ENCODE data around the gene RALGAPA1. TPM values are rescaled to one million over a fixed set of nuclear protein-coding genes. Genes with fewer than 3 reads are reported as not detected.

RALGAPA1 gene
- polyA plus RNA-seq, 1 donor from 2014 or later = 73.3 TPM

- Histone ChIP-seq H3K4me3 (ENCODE audit: low read length) (no peak overlapping the region), H3K27ac (ENCODE audit: low read length) (no peak overlapping the region), H3F3A (ENCODE audit: insufficient read depth, low read length, poor library complexity, severe bottlenecking) (no peaks in the 10 kb centered on the region), H3K9ac (ENCODE audit: low read length) (no peak overlapping the region), H3K9me2 (ENCODE audit: insufficient read depth, low read length) (no peaks in the 10 kb centered on the region), H3K79me2 (replicated peaks; ENCODE audit: insufficient read depth, low read length) (no peaks in the 10 kb centered on the region), H2AFZ (ENCODE audit: low read depth, low read length) (no peak overlapping the region), H4K20me1 (ENCODE audit: insufficient read depth) (no peaks in the 10 kb centered on the region), H3K4me2 (ENCODE audit: low read length) (no peak overlapping the region), H3K27me3 (ENCODE audit: insufficient read depth, low read depth, low read length) (no peaks in the 10 kb centered on the region), H3K9me3 (ENCODE audit: low read length) (no peaks in the 10 kb centered on the region), H3K36me3 (ENCODE audit: insufficient read depth, low read length) (no peaks in the 10 kb centered on the region)
- TF ChIP-seq, protein P1, sequence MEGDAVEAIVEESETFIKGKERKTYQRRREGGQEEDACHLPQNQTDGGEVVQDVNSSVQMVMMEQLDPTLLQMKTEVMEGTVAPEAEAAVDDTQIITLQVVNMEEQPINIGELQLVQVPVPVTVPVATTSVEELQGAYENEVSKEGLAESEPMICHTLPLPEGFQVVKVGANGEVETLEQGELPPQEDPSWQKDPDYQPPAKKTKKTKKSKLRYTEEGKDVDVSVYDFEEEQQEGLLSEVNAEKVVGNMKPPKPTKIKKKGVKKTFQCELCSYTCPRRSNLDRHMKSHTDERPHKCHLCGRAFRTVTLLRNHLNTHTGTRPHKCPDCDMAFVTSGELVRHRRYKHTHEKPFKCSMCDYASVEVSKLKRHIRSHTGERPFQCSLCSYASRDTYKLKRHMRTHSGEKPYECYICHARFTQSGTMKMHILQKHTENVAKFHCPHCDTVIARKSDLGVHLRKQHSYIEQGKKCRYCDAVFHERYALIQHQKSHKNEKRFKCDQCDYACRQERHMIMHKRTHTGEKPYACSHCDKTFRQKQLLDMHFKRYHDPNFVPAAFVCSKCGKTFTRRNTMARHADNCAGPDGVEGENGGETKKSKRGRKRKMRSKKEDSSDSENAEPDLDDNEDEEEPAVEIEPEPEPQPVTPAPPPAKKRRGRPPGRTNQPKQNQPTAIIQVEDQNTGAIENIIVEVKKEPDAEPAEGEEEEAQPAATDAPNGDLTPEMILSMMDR (IDR thresholded peaks at IDR 0.05; ENCODE audit: poor library complexity, severe bottlenecking) = no peak
- TF ChIP-seq, protein P2, sequence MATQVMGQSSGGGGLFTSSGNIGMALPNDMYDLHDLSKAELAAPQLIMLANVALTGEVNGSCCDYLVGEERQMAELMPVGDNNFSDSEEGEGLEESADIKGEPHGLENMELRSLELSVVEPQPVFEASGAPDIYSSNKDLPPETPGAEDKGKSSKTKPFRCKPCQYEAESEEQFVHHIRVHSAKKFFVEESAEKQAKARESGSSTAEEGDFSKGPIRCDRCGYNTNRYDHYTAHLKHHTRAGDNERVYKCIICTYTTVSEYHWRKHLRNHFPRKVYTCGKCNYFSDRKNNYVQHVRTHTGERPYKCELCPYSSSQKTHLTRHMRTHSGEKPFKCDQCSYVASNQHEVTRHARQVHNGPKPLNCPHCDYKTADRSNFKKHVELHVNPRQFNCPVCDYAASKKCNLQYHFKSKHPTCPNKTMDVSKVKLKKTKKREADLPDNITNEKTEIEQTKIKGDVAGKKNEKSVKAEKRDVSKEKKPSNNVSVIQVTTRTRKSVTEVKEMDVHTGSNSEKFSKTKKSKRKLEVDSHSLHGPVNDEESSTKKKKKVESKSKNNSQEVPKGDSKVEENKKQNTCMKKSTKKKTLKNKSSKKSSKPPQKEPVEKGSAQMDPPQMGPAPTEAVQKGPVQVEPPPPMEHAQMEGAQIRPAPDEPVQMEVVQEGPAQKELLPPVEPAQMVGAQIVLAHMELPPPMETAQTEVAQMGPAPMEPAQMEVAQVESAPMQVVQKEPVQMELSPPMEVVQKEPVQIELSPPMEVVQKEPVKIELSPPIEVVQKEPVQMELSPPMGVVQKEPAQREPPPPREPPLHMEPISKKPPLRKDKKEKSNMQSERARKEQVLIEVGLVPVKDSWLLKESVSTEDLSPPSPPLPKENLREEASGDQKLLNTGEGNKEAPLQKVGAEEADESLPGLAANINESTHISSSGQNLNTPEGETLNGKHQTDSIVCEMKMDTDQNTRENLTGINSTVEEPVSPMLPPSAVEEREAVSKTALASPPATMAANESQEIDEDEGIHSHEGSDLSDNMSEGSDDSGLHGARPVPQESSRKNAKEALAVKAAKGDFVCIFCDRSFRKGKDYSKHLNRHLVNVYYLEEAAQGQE (IDR thresholded peaks at IDR 0.05; ENCODE audit: borderline replicate concordance) = no peak
- TF ChIP-seq POLR2AphosphoS5 (IDR thresholded peaks at IDR 0.05) = no peak
Measured at GRCh38 chr14:35565871-35566464, 243.1 kb downstream of the RALGAPA1 start.

DNA sequence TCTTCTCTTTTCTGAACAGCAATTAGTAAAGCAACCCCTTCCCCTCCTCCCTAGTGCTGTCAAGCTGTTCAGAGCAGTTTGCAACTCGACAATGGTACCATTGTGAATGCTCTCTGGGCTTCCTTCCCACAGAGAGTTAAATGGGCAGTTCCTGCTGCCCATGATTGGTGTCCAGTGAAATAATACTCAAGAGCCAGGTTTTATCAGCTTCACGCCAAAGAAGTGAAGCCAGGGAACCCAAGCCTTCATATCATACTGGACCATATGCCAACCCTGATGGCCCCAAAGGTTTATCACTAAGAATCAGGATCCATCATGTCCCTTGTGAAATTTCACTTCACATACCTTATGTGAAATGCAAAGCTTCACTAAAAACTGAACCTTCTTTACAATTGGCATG is 250.4 kb downstream of the RALGAPA1 start:
- Histone ChIP-seq H3K27me3 (ENCODE audit: insufficient read depth, low read depth, low read length) (no peaks in the 10 kb centered on the region), H3K9me2 (ENCODE audit: insufficient read depth, low read length) (no peaks in the 10 kb centered on the region), H3K9me3 (ENCODE audit: low read length) (no peaks in the 10 kb centered on the region), H3K27ac (ENCODE audit: low read length) (no peak overlapping the region), H3K36me3 (ENCODE audit: insufficient read depth, low read length) (no peaks in the 10 kb centered on the region), H3K79me2 (replicated peaks; ENCODE audit: insufficient read depth, low read length) (no peaks in the 10 kb centered on the region), H3F3A (ENCODE audit: insufficient read depth, low read length, poor library complexity, severe bottlenecking) (no peaks in the 10 kb centered on the region), H3K9ac (ENCODE audit: low read length) (no peak overlapping the region), H2AFZ (ENCODE audit: low read depth, low read length) (no peak overlapping the region), H3K4me3 (ENCODE audit: low read length) (no peak overlapping the region), H4K20me1 (ENCODE audit: insufficient read depth) (no peaks in the 10 kb centered on the region), H3K4me2 (ENCODE audit: low read length) (no peak overlapping the region)
- TF ChIP-seq POLR2AphosphoS5 (IDR thresholded peaks at IDR 0.05) (no peak), MXI1 (conservative IDR thresholded peaks at IDR 0.05; ENCODE audit: poor library complexity, severe bottlenecking) (no peak), TAF1 (IDR thresholded peaks at IDR 0.05; ENCODE audit: low read depth) (no peak), EZH2 (IDR thresholded peaks at IDR 0.05; ENCODE audit: borderline replicate concordance, insufficient read depth, low read length, poor library complexity, severe bottlenecking) (no peak), SMC3 (conservative IDR thresholded peaks at IDR 0.05; ENCODE audit: poor library complexity) (no peak), RAD21 (conservative IDR thresholded peaks at IDR 0.05) (no peak)
- TF ChIP-seq, protein P2 (IDR thresholded peaks at IDR 0.05; ENCODE audit: borderline replicate concordance) = no peak
- TF ChIP-seq, protein P1 (IDR thresholded peaks at IDR 0.05; ENCODE audit: poor library complexity, severe bottlenecking) = no peak

Data from neural cell (in vitro differentiated cells).